Coronary artery (tissue), 2 donors: ENCODE results near the gene RAB34.
A peak's percentile ranks its signal among the peaks of the same experiment; 100 is the strongest.

ENCODE experiments used
- DNase-seq: peaks from one replicate; pipeline ENCODE4 v3.0.0-alpha.2; 2017; ENCODE audit warnings: low spot score
- H3K27ac ChIP-seq, 2 donors: fragments of 200-600 bp; sonication (generic); one replicate each; pipeline ENCODE4 v1.5.1; 2016 to 2019
- H3K4me3 ChIP-seq: fragments of 200-600 bp; sonication (generic); 2 replicates; pipeline ENCODE4 v1.5.1; 2016; ENCODE audit warnings: mild to moderate bottlenecking, moderate library complexity
- CTCF ChIP-seq: fragments of 200-600 bp; sonication (generic); IDR thresholded peaks from one replicate; pipeline ENCODE4 v1.5.1; 2019; ENCODE audit warnings: antibody characterized with exemption

RAB34 gene

GRCh38 chr17:28758411-28759121 is 40.9 kb upstream of the RAB34 start:
- Histone ChIP-seq H3K27ac (no peak overlapping the region), H3K4me3 (no peak overlapping the region)
- TF ChIP-seq CTCF, result no peak
- DNase-seq, result no peak

GRCh38 chr17:28756049-28756804 is 38.6 kb upstream of the RAB34 start:
- H3K27ac ChIP-seq, result no peak overlapping the region

GRCh38 chr17:28755486-28755885 is 37.8 kb upstream of the RAB34 start:
- no peak overlapping the region for H3K27ac ChIP-seq
- no peak for TF ChIP-seq CTCF
- no peak overlapping the region for H3K4me3 ChIP-seq
- DNase-seq, result no peak

More at GRCh38 chr17:28756049-28756804, 38.6 kb upstream of the RAB34 start:
- TF ChIP-seq CTCF, result no peak
- no peak for DNase-seq
- no peak overlapping the region for H3K4me3 ChIP-seq

- H3K4me3 ChIP-seq, result no peak overlapping the region
- DNase-seq, result no peak
- H3K27ac ChIP-seq, result no peak overlapping the region
- TF ChIP-seq CTCF, result no peak
Measured at GRCh38 chr17:28751600-28752366, 34.1 kb upstream of the RAB34 start.

- TF ChIP-seq CTCF, result peak; percentile 100
- Histone ChIP-seq H3K4me3 (no peak overlapping the region), H3K27ac (no peak overlapping the region)
Measured at GRCh38 chr17:28750178-28751047, 32.7 kb upstream of the RAB34 start.

GRCh38 chr17:28749516-28750177 is 32.0 kb upstream of the RAB34 start:
- no peak for TF ChIP-seq CTCF
- DNase-seq, result no peak
- Histone ChIP-seq H3K4me3 (no peak overlapping the region), H3K27ac (peak overlapping the region in 1 of 2 donors; percentile 17)

More at GRCh38 chr17:28750178-28751047, 32.7 kb upstream of the RAB34 start:
- peak; percentile 91 for DNase-seq
